ENCODE data around the gene NELFB. TPM values are rescaled to one million over a fixed set of nuclear protein-coding genes. Genes with fewer than 3 reads are reported as not detected.

The NELFB gene
- polyA plus RNA-seq, 1 donor (not counting 4 experiments of a cell fraction or from before 2014, with no cell fraction given), result 25.1 TPM

DNA sequence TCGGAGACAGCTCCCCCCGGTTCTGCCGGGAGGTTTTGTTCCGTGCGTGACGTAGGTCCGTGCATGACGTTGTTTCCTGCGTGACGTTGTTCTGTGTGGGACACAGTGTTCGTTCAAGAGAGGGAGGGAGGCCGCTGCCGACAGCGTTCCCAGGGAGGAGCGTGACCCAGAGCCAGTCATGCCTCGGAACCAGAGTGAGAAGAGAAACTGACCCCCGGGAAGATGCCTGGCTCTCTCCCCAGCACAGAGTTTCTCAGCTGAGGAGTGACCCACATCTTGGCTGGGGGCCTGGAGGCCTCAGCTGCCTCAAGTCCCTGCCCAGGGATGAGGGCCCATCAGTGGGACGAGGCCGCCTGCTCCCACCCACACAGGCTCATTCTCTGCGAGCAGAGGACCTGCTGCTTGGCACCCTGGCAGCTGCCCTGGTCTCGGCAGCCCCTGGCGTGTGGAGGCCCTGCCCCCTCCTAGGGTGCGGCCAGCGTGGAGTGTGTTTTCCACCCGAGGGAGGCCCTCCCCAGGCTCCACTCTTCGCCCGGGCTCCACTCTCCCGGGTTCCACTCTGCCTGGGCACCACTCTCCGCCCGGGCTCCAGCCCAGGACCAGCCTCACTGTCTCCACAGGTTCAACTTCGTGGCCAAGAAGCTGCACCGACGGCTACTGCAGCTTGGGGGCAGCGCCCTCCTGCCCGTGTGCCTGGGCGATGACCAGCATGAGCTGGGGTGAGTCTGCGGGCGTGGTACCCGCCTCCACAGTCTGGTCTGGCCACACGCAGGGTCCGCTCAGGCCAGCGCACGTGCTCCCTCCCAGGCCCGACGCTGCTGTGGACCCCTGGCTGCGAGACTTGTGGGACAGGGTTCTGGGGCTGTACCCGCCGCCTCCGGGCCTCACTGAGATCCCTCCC is 41.7 kb upstream of the NELFB start:
- dilution Hi-C loops (cut with MboI; ENCODE audit: extremely low pct_ligation_motif_present, low sequenced_read_pairs), result no loop called here
- peaks cover 15% of the 10 kb centered on the region for H3K4me1 ChIP-seq (ENCODE audit: control insufficient read depth, extremely low read depth, insufficient read depth, low read length)
- H3K9me3 ChIP-seq (ENCODE audit: control insufficient read depth, low read depth, low read length), result no peaks in the 10 kb centered on the region
- H4K20me1 ChIP-seq (ENCODE audit: control insufficient read depth, extremely low read depth, insufficient read depth, low read length), result no peaks in the 10 kb centered on the region
- H3K9ac ChIP-seq (ENCODE audit: control insufficient read depth, extremely low read depth, insufficient read depth, low read length), result no peak overlapping the region
- DNase-seq (ENCODE audit: low read depth, low spot score) (no peak), FAIRE-seq (no peak)
- peaks cover 8 to 27% of the 10 kb centered on the region in 2 experiments for H3K36me3 ChIP-seq (ENCODE audit: control insufficient read depth in 2 of 2, extremely low read depth in 1 of 2, insufficient read depth in 2 of 2, low read length in 2 of 2)
- H3K4me2 ChIP-seq (ENCODE audit: control insufficient read depth, extremely low read depth, insufficient read depth, low read depth, low read length), result no peak overlapping the region
- H3K27ac ChIP-seq (ENCODE audit: control insufficient read depth, insufficient read depth, low read length), result no peak overlapping the region
- H3K79me2 ChIP-seq (ENCODE audit: control insufficient read depth, insufficient read depth, low read length), result no peaks in the 10 kb centered on the region
- no peak for TF ChIP-seq EZH2 (IDR thresholded peaks at IDR 0.05; ENCODE audit: low read length)
- TF ChIP-seq, protein P1, sequence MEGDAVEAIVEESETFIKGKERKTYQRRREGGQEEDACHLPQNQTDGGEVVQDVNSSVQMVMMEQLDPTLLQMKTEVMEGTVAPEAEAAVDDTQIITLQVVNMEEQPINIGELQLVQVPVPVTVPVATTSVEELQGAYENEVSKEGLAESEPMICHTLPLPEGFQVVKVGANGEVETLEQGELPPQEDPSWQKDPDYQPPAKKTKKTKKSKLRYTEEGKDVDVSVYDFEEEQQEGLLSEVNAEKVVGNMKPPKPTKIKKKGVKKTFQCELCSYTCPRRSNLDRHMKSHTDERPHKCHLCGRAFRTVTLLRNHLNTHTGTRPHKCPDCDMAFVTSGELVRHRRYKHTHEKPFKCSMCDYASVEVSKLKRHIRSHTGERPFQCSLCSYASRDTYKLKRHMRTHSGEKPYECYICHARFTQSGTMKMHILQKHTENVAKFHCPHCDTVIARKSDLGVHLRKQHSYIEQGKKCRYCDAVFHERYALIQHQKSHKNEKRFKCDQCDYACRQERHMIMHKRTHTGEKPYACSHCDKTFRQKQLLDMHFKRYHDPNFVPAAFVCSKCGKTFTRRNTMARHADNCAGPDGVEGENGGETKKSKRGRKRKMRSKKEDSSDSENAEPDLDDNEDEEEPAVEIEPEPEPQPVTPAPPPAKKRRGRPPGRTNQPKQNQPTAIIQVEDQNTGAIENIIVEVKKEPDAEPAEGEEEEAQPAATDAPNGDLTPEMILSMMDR (optimal IDR thresholded peaks at IDR 0.05 in 1 of 3, IDR thresholded peaks at IDR 0.05 in 1 of 3, conservative IDR thresholded peaks at IDR 0.05 in 1 of 3; ENCODE audit: extremely low read depth in 1 of 3, insufficient read depth in 2 of 3, low read length in 3 of 3), result peak in 2 of 3 experiments; percentile 14 to 38
- H3K4me3 ChIP-seq (ENCODE audit: control insufficient read depth in 2 of 3, extremely low read depth in 1 of 3, insufficient read depth in 2 of 3, low read depth in 1 of 3, low read length in 3 of 3), result no peak overlapping the region
- H3K27me3 ChIP-seq (ENCODE audit: control insufficient read depth, extremely low read depth, insufficient read depth, low read length), result no peaks in the 10 kb centered on the region
- no peaks in the 10 kb centered on the region for H3K9me1 ChIP-seq (ENCODE audit: control insufficient read depth, extremely low read depth, insufficient read depth, low read length)
- no peak overlapping the region for H2AFZ ChIP-seq (ENCODE audit: control insufficient read depth, low read length)

DNA sequence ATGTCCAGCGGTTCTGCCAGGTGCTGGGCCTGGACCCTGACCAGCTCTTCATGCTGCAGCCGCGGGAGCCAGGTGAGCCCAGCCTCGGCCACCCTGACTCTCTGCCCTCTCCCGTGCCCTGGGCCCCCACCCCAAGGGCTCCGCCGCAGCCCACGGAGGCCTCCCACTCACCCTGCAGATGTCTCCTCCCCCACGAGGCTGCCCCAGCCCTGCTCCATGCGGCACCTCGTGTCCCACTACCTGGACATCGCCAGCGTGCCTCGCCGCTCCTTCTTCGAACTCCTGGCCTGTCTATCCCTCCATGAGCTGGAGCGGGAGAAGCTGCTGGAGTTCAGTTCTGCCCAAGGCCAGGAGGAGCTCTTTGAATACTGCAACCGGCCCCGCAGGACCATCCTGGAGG is 40.5 kb upstream of the NELFB start:
- dilution Hi-C loops (cut with MboI; ENCODE audit: extremely low pct_ligation_motif_present, low sequenced_read_pairs), result no loop called here
- TF ChIP-seq, protein P1 (optimal IDR thresholded peaks at IDR 0.05 in 1 of 3, IDR thresholded peaks at IDR 0.05 in 1 of 3, conservative IDR thresholded peaks at IDR 0.05 in 1 of 3; ENCODE audit: extremely low read depth in 1 of 3, insufficient read depth in 2 of 3, low read length in 3 of 3), result no peak
- TF ChIP-seq EZH2 (IDR thresholded peaks at IDR 0.05; ENCODE audit: low read length), result no peak
- Histone ChIP-seq H3K4me2 (ENCODE audit: control insufficient read depth, extremely low read depth, insufficient read depth, low read depth, low read length) (no peak overlapping the region), H3K9me1 (ENCODE audit: control insufficient read depth, extremely low read depth, insufficient read depth, low read length) (no peaks in the 10 kb centered on the region), H3K79me2 (ENCODE audit: control insufficient read depth, insufficient read depth, low read length) (no peaks in the 10 kb centered on the region), H3K27ac (ENCODE audit: control insufficient read depth, insufficient read depth, low read length) (no peak overlapping the region), H3K36me3 (ENCODE audit: control insufficient read depth in 2 of 2, extremely low read depth in 1 of 2, insufficient read depth in 2 of 2, low read length in 2 of 2) (peaks cover 3 to 23% of the 10 kb centered on the region in 2 experiments), H2AFZ (ENCODE audit: control insufficient read depth, low read length) (no peak overlapping the region), H3K9me3 (ENCODE audit: control insufficient read depth, low read depth, low read length) (no peaks in the 10 kb centered on the region), H4K20me1 (ENCODE audit: control insufficient read depth, extremely low read depth, insufficient read depth, low read length) (no peaks in the 10 kb centered on the region), H3K27me3 (ENCODE audit: control insufficient read depth, extremely low read depth, insufficient read depth, low read length) (no peaks in the 10 kb centered on the region), H3K4me3 (ENCODE audit: control insufficient read depth in 2 of 3, extremely low read depth in 1 of 3, insufficient read depth in 2 of 3, low read depth in 1 of 3, low read length in 3 of 3) (no peak overlapping the region), H3K4me1 (ENCODE audit: control insufficient read depth, extremely low read depth, insufficient read depth, low read length) (peaks cover 20% of the 10 kb centered on the region), H3K9ac (ENCODE audit: control insufficient read depth, extremely low read depth, insufficient read depth, low read length) (no peak overlapping the region)
- DNase-seq (ENCODE audit: low read depth, low spot score) (no peak), FAIRE-seq (no peak)
